Fibroblast of mammary gland (primary cell): Measurements from ENCODE around the gene RNASEH2A.
"Not testable (repeated sequence)": the region's sequence is repeated elsewhere in the genome, so short reads cannot be mapped to it uniquely, and the experiment has no call there.

Experiments
- DNase-seq: peaks from one replicate; pipeline ENCODE4 v3.0.0-alpha.2; 2010; ENCODE audit warnings: low read depth
- H3K4me3 ChIP-seq: 2 replicates; pipeline ENCODE4 v1.5.1; 2011; ENCODE audit warnings: low read depth, mild to moderate bottlenecking, low read length, moderate library complexity; ENCODE audit not compliant: control insufficient read depth
- TF ChIP-seq, protein P1 (sequence below): conservative IDR thresholded peaks from 2 replicates; pipeline ENCODE4 v1.5.1; 2011; ENCODE audit warnings: low read depth, low read length, inconsistent platforms; ENCODE audit not compliant: control insufficient read depth, insufficient read depth

RNASEH2A gene

DNA sequence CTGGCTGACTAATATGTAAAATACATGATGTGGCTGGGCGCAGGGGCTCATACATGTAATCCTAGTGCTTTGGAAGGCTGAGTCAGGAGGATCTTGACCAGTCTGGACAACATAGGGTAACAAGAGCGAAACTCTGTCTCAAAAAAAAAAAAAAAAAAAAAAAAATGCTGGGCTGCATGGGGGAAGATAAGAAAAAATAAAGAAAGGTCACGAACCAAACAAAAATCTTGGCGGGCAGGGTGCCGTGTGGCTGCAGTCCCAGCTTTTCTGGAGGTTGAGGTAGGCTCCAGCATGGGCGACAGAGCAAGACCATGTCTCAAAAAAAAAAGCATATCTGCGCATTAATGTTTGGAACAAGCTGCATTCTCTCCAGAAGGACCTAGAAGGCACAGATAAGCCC lies 8.7 kb downstream of the RNASEH2A start:
- no peak for DNase-seq

DNA sequence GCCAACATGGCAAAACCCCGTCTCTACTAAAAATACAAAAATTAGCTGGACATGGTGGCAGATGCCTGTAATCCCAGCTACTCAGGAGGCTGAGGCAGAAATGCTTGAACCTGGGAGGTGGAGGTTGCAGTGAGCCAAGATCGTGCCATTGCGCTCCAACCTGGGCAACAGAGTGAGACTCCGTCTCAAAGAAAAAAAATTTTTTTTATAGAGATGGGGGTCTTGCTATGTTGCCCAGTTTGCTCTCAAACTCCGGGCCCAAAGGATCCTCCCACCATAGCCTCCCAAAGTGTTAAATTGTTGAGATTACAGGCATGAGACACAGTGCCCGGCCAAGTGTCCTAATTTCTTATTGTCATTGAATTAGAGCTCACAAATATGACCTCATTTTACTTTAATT lies 10.8 kb downstream of the RNASEH2A start:
- not testable (repeated sequence) for DNase-seq, H3K4me3 ChIP-seq

More for the DNA sequence above, 8.7 kb downstream of the RNASEH2A start:
- TF ChIP-seq, protein P1, sequence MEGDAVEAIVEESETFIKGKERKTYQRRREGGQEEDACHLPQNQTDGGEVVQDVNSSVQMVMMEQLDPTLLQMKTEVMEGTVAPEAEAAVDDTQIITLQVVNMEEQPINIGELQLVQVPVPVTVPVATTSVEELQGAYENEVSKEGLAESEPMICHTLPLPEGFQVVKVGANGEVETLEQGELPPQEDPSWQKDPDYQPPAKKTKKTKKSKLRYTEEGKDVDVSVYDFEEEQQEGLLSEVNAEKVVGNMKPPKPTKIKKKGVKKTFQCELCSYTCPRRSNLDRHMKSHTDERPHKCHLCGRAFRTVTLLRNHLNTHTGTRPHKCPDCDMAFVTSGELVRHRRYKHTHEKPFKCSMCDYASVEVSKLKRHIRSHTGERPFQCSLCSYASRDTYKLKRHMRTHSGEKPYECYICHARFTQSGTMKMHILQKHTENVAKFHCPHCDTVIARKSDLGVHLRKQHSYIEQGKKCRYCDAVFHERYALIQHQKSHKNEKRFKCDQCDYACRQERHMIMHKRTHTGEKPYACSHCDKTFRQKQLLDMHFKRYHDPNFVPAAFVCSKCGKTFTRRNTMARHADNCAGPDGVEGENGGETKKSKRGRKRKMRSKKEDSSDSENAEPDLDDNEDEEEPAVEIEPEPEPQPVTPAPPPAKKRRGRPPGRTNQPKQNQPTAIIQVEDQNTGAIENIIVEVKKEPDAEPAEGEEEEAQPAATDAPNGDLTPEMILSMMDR, result no peak
- H3K4me3 ChIP-seq, result no peak overlapping the region

DNA sequence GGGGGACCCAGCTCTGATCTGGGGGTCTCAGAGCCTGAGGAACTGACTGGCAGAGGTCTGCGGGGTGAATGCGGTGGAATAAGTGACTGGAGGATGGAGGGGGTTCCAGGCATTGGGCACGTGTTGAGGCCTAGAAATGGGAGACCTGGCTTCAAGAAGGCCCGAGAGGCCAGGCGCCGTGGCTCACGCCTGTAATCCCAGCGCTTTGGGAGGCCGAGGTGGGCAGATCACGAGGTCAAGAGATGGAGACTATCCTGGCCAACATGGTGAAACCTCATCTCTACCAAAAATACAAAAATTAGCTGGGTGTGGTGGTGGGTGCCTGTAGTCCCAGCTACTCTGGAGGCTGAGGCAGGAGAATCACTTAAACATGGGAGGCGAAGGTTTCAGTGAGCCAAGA lies 11.4 kb downstream of the RNASEH2A start:
- not testable (repeated sequence) for DNase-seq, H3K4me3 ChIP-seq

DNA sequence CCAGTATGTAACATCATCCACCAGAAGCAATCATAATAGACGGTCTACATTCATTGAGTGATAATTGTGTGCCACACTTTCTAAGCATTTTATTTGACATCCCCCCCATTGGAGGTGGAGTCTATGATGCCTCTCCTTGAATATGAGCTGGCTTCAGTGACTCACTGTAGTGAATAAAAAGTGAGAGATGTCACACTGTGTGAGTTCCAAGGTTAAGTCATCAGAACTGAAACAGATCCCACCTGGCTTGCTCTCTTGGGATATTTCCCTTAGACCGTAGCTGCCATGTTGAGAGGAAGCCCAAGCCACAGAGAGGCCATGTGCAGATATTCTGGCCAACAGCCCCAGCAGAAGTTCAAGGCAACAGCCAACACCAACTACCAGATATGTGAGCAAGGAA lies 15.4 kb downstream of the RNASEH2A start:
- peak; percentile 43 for DNase-seq
- TF ChIP-seq, protein P1, result no peak
- H3K4me3 ChIP-seq, result no peak overlapping the region

DNA sequence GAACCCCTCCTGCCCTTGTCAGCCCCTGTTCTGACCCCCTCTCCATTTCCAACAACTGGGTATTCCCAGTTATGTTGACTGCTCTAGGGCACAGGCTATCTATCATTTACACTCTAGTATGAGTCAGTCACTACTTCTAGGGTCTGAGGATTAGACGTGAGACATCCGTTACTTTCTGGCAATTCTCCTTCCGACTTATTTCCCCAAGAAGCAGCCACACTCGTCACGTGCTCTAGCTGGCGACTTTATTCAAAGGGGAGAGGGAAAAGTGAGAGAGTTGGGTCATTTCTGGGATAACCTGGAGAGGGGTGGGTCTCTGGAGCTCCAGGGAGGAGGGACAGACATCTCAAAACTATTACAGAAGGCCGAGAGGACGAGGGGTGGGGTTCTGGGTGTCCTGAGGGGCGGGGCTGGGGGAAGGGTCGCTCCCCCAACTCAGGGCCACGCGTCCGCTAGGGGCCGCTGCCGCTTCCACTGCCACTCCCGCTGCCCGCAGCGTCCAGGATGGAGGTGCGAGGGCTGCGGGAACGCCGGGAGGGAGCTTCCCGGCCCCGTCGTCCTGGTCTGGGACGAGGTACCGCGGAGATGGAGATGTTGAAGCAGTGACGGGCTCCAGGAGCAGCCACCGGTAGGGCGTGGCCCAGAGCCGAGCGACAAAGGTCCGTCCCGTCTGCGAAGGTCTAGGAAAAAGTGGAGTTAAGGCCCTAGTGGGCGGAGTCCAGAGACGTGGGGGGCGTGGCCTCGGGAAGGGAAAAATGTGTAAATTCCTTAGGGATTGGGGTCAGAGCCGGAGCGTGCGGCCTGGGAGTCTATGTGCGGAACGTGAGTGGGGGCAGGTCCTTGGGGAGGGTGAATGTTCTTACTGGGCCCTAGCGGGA lies 19.1 kb downstream of the RNASEH2A start:
- DNase-seq, result no peak
- TF ChIP-seq, protein P1, result no peak
- H3K4me3 ChIP-seq, result no peak overlapping the region

DNA sequence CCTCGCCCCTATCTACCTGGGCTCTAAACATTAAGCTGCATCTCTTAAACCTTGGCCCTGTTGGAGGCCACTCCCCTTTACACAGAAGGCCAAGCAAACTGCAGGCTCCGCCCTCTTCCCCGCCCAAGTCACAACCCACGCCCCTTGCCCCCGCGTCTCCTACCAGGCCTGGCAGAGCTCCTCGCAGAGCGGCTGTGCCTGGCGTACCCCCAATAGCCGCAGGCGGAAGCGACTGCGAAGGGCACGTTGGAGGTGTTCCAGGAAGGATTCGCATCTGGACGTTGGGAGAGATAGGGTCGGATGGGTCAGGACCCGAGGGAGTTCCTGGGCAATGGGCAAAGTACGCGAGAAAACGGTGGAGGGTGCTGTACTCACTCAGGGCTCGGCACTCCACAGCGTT lies 22.1 kb downstream of the RNASEH2A start:
- peak; percentile 33 for DNase-seq
- H3K4me3 ChIP-seq, result no peak overlapping the region
- TF ChIP-seq, protein P1, result no peak

DNA sequence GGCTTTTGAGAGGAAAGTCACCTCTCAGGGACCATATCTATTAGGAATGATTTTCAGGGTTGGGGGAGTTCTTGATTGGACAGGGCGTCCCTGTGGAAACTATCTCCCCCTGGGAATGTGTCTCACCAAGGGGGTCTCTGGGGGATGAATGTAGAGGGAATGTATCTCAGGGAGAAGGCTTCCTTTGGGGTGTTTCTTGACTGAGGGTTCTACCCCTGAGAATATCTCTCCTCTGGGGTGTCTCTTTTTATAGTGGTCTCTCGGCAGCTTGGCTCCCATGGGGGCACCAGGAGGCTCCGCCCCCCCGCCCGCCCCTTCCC lies 27.0 kb downstream of the RNASEH2A start:
- H3K4me3 ChIP-seq, result no peak overlapping the region
- TF ChIP-seq, protein P1, result no peak
- DNase-seq, result no peak
